ENCODE results near the gene NOTCH2. TPM values are rescaled to one million over a fixed set of nuclear protein-coding genes. Genes with fewer than 3 reads are reported as not detected.
A peak's percentile ranks its signal among the peaks of the same experiment; 100 is the strongest.
"Not testable (repeated sequence)": the region's sequence is repeated elsewhere in the genome, so short reads cannot be mapped to it uniquely, and the experiment has no call there.

NOTCH2 gene
- total RNA-seq, 1 donor from 2014 or later: 75.6 TPM

DNA sequence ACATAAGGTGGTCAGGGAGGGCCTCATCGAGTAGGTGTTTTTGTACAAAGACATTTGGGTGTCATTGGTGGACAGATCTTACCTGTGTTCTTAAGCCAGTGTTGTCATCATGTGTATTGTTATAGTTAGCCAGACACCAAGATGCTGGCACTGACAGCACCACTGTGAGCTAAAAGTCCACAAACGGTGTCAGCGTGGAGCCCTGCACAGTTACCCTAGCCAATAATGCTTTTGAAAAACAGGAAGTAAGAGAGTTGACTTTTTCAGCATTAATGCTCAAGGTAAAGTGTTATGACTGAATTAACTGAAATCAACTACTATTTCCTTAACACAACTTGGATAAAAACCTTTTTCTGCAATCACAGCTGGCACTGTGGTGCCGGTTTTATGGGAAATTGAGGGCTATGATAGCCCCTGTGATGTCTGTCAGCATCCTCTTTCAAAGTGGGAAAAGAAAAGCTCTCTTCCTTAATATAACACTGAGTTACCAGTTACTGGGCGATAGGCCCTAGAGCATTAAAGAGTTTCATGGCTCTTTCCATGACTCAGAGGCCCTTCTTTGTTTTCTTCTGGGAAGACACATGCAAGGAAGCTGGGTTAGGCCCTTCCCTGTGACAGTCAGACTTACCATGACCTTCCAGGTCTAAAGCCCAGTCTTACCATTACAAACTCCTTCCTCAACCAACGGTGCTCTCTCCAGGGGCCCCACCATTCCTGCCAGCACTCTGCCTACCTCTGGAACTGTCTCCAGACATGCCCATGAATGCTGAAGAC lies 29.7 kb upstream of the NOTCH2 start:
- intact Hi-C loops (cut with DNase I); H3K4me3 ChIP-seq; H3K4me1 ChIP-seq; H3K27me3 ChIP-seq; H3K27ac ChIP-seq; H3K9me3 ChIP-seq; DNase-seq (ENCODE audit: extremely low spot score in 2 of 2); H3K36me3 ChIP-seq: not testable (repeated sequence)

DNA sequence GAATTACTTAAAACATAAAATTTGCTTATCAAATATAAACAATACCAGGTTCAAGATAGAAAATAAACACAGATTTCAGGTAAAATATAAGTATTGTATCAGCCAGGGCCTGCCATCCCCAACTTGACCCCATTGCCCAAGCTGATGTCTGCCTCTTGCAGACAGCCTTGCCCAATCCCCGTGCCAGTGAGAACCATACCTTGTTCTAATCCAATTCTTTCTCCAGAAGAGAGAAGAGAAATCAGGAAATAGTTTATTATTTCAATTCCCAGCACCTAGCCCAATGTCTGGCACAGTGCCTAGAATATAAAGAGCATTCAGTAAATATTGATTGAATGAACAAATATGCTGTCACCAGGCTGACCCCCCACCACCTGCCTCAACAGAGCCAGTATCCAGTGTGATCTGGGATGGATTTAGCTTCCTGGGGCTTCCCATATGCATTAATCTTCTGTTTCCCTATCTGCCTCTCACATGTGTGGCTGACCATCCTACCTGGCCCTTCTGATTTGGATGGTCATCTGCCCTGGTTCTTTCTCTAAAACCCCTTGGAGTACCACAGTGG lies 27.6 kb upstream of the NOTCH2 start:
- H3K4me1 ChIP-seq; DNase-seq (ENCODE audit: extremely low spot score in 2 of 2); H3K4me3 ChIP-seq; H3K9me3 ChIP-seq; H3K27me3 ChIP-seq; H3K36me3 ChIP-seq; intact Hi-C loops (cut with DNase I); H3K27ac ChIP-seq: not testable (repeated sequence)

DNA sequence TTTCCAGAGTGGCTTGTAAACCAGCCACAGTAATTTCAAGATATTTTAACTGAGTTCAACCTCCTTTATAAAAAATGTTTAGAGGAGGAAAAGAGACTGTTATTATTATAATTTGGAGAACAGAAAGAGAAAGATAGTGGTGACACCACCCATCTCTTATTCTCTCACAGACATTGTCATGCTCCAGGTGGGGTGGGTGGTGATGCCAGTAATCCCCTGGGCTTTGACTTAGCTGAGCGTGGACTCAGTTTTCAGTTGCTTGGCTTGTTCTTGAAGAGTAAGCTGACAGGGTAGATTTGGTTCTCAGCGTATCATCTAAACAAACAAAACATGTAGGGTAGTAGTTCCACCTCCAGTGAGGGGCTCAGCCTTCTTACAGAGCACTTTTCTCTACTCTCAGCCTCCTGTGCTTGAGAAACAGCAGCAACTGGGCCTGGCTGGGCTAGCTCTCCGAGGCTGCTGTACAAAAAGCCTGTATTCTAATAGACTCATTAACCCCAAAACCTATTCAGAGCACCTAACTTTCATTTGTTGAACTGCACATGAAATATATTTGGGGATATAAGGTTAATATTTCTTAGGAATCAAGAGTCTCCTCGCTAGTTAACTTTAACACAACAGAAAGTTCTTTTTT lies 24.2 kb upstream of the NOTCH2 start:
- DNase-seq (ENCODE audit: extremely low spot score in 2 of 2); H3K4me3 ChIP-seq; H3K4me1 ChIP-seq; H3K36me3 ChIP-seq; H3K9me3 ChIP-seq; H3K27ac ChIP-seq; intact Hi-C loops (cut with DNase I); H3K27me3 ChIP-seq: not testable (repeated sequence)

DNA sequence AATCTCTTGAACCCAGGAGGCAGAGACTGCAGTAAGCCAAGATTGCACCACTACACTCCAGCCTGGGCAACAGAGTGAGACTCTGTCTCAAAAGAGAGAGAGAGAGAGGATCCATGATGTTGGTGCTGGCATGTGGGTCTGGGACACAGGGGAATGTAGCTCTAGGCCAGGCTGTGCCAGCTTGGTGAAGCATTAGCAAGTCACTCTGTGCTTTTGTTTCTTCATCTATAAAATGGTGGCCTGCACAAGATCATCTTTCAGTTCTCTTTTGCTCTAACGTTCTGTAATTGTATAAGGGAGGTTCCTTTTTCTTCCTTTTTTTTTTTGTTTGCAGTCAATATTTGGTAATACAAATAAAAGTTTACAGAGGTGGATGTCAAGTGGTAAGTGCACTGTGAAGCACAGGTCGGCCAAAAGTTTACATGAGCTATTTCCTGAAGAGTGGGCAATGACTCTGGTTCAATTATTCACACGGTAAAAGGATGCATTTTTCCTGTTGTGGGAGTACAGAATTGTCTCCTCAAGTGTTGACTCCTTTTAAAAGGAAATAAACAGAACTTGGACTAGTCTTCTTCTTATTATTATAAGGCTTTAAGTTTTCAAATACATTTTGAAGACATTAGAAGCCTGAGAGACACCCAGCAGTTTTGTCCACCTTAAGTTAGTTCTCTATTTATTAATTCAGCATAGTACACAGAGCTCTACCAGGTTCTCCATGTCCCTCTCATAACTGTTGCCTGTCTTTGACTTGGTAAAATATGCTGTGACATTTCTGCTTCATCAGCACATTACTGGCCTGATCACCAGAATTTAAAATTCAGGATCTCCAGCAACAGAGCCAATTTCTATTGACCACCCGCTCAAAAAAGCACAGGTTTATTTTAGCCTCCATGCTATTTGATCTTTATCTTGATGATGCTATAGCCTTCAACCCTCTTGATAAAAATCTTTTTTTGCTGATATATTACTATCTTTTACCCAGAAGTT lies 23.1 kb upstream of the NOTCH2 start:
- intact Hi-C loops (cut with DNase I); H3K9me3 ChIP-seq; H3K4me1 ChIP-seq; DNase-seq (ENCODE audit: extremely low spot score in 2 of 2); H3K27me3 ChIP-seq; H3K4me3 ChIP-seq; H3K27ac ChIP-seq; H3K36me3 ChIP-seq: not testable (repeated sequence)

DNA sequence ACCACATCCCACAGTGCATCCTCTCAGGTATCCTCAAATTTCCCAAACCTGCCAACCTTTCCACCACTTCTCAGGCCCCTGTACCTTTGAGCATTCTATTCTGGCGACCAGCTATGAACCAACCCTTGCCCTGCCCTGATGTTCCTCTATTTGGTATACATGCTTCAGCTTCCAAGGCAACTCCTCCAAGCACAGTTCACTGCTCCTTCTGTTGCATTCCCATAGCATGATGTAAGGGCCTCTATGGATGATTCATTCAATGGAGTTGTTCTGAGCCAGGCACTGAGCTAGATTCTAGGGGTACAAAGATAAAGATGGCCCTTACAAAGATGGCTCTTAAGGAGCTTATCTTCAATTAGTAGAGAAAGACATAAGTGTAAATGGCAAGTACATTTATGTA lies 21.4 kb upstream of the NOTCH2 start:
- H3K4me1 ChIP-seq; H3K27ac ChIP-seq; H3K27me3 ChIP-seq; DNase-seq (ENCODE audit: extremely low spot score in 2 of 2); intact Hi-C loops (cut with DNase I); H3K4me3 ChIP-seq; H3K36me3 ChIP-seq; H3K9me3 ChIP-seq: not testable (repeated sequence)

DNA sequence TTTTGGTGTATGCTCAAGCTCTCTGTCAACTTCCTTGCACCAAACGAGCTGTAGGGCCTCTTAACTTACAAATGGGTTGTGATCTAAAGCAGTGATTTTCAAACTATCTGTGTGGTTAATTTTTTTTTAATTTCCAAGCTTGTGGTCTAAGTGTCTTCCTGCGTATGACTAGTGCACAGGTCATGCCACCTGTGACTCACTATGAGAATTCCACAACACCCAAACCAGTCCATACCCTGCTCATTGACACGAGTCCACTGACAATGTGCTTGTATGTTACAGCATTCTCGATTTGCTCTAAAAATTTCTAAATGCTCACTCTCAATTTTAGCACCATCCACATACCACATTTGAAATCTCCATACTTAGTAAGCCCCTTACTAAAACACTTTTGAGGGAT lies 18.5 kb upstream of the NOTCH2 start:
- intact Hi-C loops (cut with DNase I); H3K36me3 ChIP-seq; H3K27ac ChIP-seq: not testable (repeated sequence)

DNA sequence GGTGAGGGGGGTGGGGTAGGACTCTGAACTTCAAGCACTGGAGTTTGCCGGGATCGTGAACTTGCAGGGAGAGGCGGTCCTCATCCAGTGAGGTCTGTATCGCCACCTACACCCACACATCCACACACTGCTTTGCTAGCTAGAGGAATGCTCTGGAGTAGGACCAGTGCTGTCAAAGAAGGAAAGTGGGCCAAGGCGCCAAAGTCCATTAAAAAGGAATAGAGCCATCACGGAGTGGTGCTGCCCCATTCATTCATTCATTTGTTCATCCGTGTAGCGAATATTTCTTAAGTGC lies 405 bp upstream of the NOTCH2 start:
- H3K4me3 ChIP-seq; H3K27ac ChIP-seq; H3K4me1 ChIP-seq; H3K27me3 ChIP-seq; H3K9me3 ChIP-seq; DNase-seq (ENCODE audit: extremely low spot score in 2 of 2); H3K36me3 ChIP-seq; intact Hi-C loops (cut with DNase I): not testable (repeated sequence)

More for the DNA sequence above, 18.5 kb upstream of the NOTCH2 start:
- H3K4me3 ChIP-seq; H3K9me3 ChIP-seq; H3K4me1 ChIP-seq; DNase-seq (ENCODE audit: extremely low spot score in 2 of 2); H3K27me3 ChIP-seq: not testable (repeated sequence)

DNA sequence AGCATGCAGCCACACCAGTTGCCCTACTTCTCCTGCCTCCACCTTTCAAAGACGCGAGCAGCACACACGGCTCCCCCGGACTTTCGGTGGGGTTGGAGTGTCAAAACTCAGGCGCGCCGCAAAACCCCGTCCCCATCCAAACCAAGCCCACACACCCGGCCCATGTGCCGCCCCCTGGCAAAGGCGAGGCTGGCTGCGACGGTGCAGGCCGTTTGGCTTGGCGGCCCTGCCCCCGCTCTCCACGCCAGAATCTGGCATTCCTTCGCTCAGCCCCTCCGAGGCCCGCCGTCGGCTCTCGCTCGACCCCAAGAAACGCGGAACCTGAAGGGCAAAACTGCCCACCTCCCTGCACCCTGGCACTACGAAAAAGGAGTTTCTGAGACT lies 787 bp downstream of the NOTCH2 start:
- H3K9me3 ChIP-seq; H3K4me1 ChIP-seq; DNase-seq (ENCODE audit: extremely low spot score in 2 of 2); H3K36me3 ChIP-seq; H3K27me3 ChIP-seq; intact Hi-C loops (cut with DNase I): not testable (repeated sequence)
- H3K4me3 ChIP-seq: peak overlapping the region; percentile 52 to 71
- H3K27ac ChIP-seq: peak overlapping the region; percentile 92

DNA sequence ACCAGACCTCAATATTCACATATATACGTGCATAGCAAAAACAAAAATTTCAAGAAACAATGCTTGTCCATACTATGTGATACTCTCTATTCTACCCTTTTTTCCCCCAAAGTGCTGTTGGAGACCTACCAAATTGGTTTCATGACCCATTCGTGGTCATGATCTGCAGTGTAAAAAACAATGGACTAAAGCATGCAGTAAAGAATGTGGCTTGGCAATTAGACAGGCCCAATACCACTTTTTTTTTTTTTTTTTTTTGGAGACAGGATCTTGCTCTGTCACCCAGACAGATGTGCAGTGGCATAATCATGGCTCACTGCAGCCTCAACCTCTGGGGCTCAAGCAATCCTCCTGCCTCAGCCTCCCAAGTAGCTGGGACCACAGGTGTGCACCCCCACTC lies 21.3 kb downstream of the NOTCH2 start:
- H3K27me3 ChIP-seq; H3K9me3 ChIP-seq; intact Hi-C loops (cut with DNase I); H3K4me3 ChIP-seq; DNase-seq (ENCODE audit: extremely low spot score in 2 of 2); H3K36me3 ChIP-seq; H3K4me1 ChIP-seq; H3K27ac ChIP-seq: not testable (repeated sequence)

DNA sequence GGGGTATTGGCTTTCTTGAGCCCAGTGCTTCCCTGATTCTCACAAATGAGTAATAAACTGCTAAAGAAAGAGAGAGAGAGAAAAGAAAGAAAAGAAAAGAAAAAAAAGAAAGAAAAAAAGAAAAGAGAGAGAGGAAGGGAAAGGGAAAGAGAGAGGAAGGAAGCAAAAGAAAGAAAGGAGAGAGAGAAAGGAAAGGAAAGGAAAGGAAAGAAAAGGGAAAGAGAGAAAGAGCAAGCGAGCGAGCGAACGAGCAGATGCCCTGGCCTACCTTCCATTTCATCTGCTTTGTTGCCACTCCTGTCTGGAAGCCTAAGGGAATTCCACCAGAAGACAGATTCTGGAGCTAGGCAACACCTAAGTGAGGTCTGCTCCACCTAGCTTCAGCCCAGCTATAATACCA lies 27.7 kb downstream of the NOTCH2 start:
- DNase-seq (ENCODE audit: extremely low spot score in 2 of 2); H3K9me3 ChIP-seq; H3K27ac ChIP-seq; H3K4me1 ChIP-seq; H3K27me3 ChIP-seq; H3K36me3 ChIP-seq; H3K4me3 ChIP-seq; intact Hi-C loops (cut with DNase I): not testable (repeated sequence)

DNA sequence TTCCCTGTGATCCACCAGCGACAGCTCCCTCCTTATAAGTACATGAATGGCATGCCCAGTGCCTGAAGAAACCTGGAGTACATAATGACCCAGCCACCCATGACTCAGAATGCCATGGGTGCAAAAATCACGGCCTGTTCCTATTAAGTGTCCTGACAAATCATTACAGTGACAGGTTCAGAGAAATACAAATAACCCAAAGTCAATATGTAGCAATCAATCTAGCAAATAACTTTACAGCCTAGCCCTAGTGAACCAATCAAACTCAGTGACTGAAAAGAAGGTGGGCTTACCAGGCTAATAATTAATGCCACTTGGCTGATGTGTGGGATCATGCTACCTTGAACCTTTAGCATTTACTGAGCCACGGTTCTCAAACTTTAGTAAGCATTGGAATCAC lies 37.2 kb downstream of the NOTCH2 start:
- not testable (repeated sequence) for DNase-seq (ENCODE audit: extremely low spot score in 2 of 2)

DNA sequence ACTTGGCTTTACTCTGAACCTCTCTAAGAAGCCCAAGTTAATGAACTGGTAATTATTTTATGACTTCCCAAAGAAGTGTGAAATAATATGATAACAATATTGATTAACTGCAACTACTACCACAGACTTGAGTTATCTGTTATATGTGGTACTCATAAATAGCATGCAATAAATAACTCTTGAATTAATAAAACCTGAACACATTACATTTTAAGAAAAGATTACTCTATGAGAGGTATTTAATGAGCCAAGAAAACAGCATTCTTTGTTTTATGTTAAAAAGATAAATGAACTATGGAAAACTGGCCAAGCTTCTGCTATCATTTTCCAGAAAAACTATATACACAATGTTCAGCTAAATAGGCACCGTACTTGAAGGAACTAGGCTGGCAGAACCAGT lies 45.7 kb downstream of the NOTCH2 start:
- H3K4me1 ChIP-seq; DNase-seq (ENCODE audit: extremely low spot score in 2 of 2); H3K4me3 ChIP-seq; H3K27ac ChIP-seq; intact Hi-C loops (cut with DNase I); H3K9me3 ChIP-seq; H3K27me3 ChIP-seq; H3K36me3 ChIP-seq: not testable (repeated sequence)

More for the DNA sequence above, 37.2 kb downstream of the NOTCH2 start:
- H3K4me1 ChIP-seq; H3K27ac ChIP-seq; H3K9me3 ChIP-seq; H3K36me3 ChIP-seq; H3K27me3 ChIP-seq; H3K4me3 ChIP-seq; intact Hi-C loops (cut with DNase I): not testable (repeated sequence)

DNA sequence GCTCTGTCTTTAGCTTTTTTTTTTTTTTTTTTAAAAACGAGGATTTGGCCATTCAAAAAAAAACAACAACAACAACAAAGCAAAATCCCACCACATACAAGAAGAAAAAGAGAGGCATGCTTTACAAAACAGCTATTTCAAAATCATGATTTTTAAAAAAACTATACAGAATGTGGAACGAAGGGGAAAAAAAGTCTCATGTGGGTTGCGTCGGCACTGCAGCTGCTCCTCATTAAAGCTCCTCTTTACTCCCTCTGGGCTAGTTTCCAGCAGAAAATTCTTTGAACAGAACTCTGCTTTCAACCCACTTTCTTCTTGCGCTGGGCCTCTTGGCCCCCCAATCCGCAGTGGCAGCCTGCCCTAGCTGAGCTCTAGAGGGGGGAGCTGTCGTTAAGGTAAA lies 54.5 kb downstream of the NOTCH2 start:
- H3K27me3 ChIP-seq; H3K4me3 ChIP-seq; H3K4me1 ChIP-seq; H3K36me3 ChIP-seq; DNase-seq (ENCODE audit: extremely low spot score in 2 of 2); H3K9me3 ChIP-seq; intact Hi-C loops (cut with DNase I); H3K27ac ChIP-seq: not testable (repeated sequence)

All from vagina (tissue), 2 donors.